GM19395 (cell line): Measurements from ENCODE around the gene IQSEC1.
"Not testable (repeated sequence)": the region's sequence is repeated elsewhere in the genome, so short reads cannot be mapped to it uniquely, and the experiment has no call there.

Experiments
- ATAC-seq: cut with Tn5 transposase; IDR thresholded peaks from one replicate; pipeline ENCODE4 v1.9.1; 2021; ENCODE audit warnings: mild to moderate bottlenecking, moderate library complexity; ENCODE audit not compliant: unreplicated experiment

Gene IQSEC1

GRCh38 chr3:12884790-12885582 is 188.2 kb downstream of the IQSEC1 start:
- ATAC-seq: no peak

GRCh38 chr3:12884186-12884680 is 189.0 kb downstream of the IQSEC1 start:
- no peak for ATAC-seq

GRCh38 chr3:12882336-12883310 is 190.6 kb downstream of the IQSEC1 start:
- no peak for ATAC-seq

- ATAC-seq: peak; percentile 57
Observed at GRCh38 chr3:12881858-12882257, 191.4 kb downstream of the IQSEC1 start.

- ATAC-seq: no peak
Observed at GRCh38 chr3:12879191-12879815, 193.9 kb downstream of the IQSEC1 start.

- not testable (repeated sequence) for ATAC-seq
Observed at GRCh38 chr3:12878758-12879157, 194.5 kb downstream of the IQSEC1 start.

GRCh38 chr3:12878141-12878574 is 195.1 kb downstream of the IQSEC1 start:
- ATAC-seq: no peak

- ATAC-seq: no peak
Observed at GRCh38 chr3:12877040-12877439, 196.2 kb downstream of the IQSEC1 start.

GRCh38 chr3:12875857-12876836 is 197.1 kb downstream of the IQSEC1 start:
- no peak for ATAC-seq

- ATAC-seq: no peak
Observed at GRCh38 chr3:12871404-12871983, 201.7 kb downstream of the IQSEC1 start.

GRCh38 chr3:12870942-12871341 is 202.3 kb downstream of the IQSEC1 start:
- ATAC-seq: no peak

GRCh38 chr3:12869035-12869621 is 204.1 kb downstream of the IQSEC1 start:
- peak; percentile 65 for ATAC-seq

- peak; percentile 75 for ATAC-seq
Observed at GRCh38 chr3:12868039-12869034, 204.9 kb downstream of the IQSEC1 start.

- no peak for ATAC-seq
Observed at GRCh38 chr3:12866836-12867235, 206.4 kb downstream of the IQSEC1 start.

- no peak for ATAC-seq
Observed at GRCh38 chr3:12865271-12865670, 208.0 kb downstream of the IQSEC1 start.

GRCh38 chr3:12862387-12862786 is 210.8 kb downstream of the IQSEC1 start:
- no peak for ATAC-seq

GRCh38 chr3:12861611-12862010 is 211.6 kb downstream of the IQSEC1 start:
- no peak for ATAC-seq

- no peak for ATAC-seq
Observed at GRCh38 chr3:12859840-12860239, 213.4 kb downstream of the IQSEC1 start.
